WI38 (cell line): ENCODE data around the gene TENT5A.

Experiments used
- H3K4me3 ChIP-seq: 2 replicates; pipeline ENCODE4 v1.5.1; 2011; ENCODE audit warnings: low read depth, mild to moderate bottlenecking, control low read depth, low read length
- TF ChIP-seq, protein P1 (sequence below): IDR thresholded peaks from 2 replicates; pipeline ENCODE4 v1.5.1; 2012; ENCODE audit warnings: low read depth, mild to moderate bottlenecking, control low read depth, low read length

Gene TENT5A

GRCh38 chr6:81750681-81751387 lies 1.6 kb downstream of the TENT5A start:
- peak overlapping the region; percentile 89 for H3K4me3 ChIP-seq
- TF ChIP-seq, protein P1, sequence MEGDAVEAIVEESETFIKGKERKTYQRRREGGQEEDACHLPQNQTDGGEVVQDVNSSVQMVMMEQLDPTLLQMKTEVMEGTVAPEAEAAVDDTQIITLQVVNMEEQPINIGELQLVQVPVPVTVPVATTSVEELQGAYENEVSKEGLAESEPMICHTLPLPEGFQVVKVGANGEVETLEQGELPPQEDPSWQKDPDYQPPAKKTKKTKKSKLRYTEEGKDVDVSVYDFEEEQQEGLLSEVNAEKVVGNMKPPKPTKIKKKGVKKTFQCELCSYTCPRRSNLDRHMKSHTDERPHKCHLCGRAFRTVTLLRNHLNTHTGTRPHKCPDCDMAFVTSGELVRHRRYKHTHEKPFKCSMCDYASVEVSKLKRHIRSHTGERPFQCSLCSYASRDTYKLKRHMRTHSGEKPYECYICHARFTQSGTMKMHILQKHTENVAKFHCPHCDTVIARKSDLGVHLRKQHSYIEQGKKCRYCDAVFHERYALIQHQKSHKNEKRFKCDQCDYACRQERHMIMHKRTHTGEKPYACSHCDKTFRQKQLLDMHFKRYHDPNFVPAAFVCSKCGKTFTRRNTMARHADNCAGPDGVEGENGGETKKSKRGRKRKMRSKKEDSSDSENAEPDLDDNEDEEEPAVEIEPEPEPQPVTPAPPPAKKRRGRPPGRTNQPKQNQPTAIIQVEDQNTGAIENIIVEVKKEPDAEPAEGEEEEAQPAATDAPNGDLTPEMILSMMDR: no peak

- peak overlapping the region; percentile 89 for H3K4me3 ChIP-seq
- TF ChIP-seq, protein P1: no peak
These were observed 2.3 kb downstream of the TENT5A start for GRCh38 chr6:81750200-81750599.

GRCh38 chr6:81749707-81750106 lies 2.8 kb downstream of the TENT5A start:
- H3K4me3 ChIP-seq: peak overlapping the region; percentile 89
- TF ChIP-seq, protein P1: no peak

DNA sequence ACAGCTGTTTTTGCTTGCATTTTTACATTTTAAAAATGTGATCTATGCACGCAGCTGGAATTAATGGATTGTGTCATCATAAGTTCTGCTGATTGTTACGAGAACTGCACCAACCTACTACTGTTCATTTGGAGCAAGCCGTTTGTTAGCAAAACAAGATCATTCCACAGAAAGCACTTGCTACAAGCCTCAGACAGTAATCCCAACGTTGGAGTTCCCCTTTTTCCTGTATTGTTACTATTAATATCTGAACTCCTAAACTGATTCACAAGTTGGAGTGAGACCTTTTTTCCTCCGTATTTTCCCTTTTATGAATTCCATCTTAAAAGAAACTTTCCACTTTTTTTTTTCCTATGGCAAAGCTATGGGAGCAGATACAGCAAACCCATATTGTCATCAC lies 3.5 kb downstream of the TENT5A start:
- TF ChIP-seq, protein P1: no peak

DNA sequence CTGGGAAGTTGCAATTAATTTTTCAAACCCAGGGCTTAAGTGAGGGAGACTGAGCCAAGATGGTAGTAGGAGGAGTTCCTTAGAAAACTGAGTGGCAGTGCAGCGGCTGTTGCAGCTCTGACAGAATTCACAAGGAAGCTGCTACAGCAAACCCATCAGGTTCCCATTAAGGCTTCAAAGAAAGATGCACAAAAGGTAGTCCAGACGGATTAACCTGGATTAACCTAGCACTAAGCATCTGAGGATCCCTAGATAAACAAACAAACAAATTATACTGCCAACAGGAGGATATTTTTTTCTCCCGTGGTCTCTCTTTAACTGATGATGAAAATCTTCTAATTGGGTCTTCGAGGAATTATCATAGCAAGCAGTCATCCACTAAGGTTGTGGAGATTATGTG lies 5.2 kb downstream of the TENT5A start:
- H3K4me3 ChIP-seq: no peak overlapping the region
- TF ChIP-seq, protein P1: no peak

More for the DNA sequence above, 3.5 kb downstream of the TENT5A start:
- H3K4me3 ChIP-seq: peak overlapping the region; percentile 15

- TF ChIP-seq, protein P1: no peak
- H3K4me3 ChIP-seq: no peak overlapping the region
These were observed 8.3 kb downstream of the TENT5A start for GRCh38 chr6:81744131-81744530.

DNA sequence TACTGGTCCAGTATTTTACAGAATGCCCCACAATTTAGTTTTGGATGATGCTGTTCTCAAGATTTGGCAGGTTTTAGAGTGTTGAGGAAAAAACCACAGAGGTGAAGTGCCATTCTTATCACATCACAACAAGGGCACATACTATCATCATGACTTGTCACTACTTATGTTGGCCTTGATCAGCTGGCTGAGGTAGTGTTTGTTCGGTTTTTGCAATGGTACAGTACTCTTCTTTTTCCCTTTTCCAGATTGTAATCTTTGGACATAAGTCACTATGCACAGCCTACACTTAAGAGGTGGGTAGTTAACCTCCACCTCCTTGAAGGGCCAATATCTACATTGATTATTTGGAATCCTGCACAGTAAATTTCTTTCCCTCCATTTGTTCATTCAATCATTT lies 8.8 kb downstream of the TENT5A start:
- TF ChIP-seq, protein P1: no peak

More for the DNA sequence above, 8.8 kb downstream of the TENT5A start:
- no peak overlapping the region for H3K4me3 ChIP-seq
